Amygdala (tissue), 56 donors: ENCODE data around the gene DEAF1.
"Not testable (repeated sequence)": the region's sequence is repeated elsewhere in the genome, so short reads cannot be mapped to it uniquely, and the experiment has no call there.

Source experiments
- DNase-seq, 56 donors: peaks; one replicate each; lab custom pipeline; 2025; lab: John Stamatoyannopoulos, UW

The DEAF1 gene

DNA sequence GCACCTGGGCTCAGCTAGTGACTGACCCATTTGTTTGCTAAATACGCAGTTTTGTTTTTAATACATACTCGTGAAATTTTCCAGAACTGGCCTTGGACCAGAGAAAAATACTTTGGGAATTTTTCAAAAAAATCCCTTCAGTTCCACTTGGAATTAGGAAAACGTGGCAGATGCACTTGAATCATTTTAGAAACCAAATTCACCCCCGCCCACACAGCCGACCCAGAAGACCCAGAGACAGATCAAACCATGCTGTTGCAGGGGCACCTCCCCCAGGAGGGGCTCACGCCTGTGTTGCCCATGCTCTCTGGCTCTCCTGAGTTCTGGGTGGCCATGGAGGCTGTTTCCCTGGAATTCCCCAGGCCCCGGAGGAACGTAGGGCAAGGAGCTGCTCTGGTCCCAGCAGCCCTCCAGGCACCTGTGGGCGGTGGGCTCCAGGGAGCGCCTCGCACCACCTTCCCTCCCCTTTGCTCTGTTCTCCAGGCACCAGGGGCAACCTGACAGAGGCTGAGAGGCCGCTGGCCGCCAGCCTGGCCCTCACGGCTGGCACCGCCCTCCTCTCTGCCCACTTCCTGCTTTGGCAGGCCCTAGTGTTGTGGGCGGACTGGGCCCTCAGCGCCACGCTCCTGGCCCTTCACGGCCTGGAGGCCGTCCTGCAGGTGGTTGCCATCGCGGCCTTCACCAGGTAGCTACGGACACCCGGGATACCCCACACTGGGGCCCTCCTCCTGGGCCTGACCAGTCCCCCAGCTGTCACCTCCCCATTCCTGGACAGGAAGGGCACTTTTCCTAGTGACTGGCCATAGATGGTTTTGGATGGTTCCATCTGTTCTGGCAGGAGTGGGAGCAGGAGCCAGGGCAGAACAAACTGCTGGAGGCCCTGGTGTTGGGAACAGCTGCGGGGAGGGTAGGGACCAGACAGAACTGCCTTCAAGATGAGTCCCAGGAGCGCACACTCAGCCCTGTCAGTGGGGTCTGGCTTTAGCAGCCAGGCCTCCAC, 7.7 kb upstream of the DEAF1 start:
- peak in 10 of 56 donors; percentile 17 to 54 (median 45) for DNase-seq

GRCh38 chr11:701741-702461, 6.9 kb upstream of the DEAF1 start:
- no peak for DNase-seq

GRCh38 chr11:699753-700152, 4.7 kb upstream of the DEAF1 start:
- DNase-seq: no peak

DNA sequence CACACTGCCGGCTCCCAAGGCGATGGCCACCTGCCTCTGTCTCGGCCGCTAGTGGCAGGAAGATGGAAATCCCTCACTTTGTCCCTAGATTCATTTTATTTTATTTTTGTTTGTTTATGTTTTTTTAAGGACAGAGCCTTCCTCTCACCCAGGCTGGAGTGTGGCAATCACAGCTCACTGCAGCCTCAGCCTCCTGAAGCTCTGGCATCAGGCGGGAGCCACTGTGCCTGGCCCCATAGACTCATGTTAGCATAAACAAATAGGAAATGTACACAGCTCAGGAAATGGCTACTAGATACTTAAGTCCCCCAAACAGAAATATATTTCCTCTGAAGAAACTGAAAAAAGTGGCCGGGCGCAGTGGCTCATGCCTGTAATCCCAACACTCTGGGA, 4.1 kb upstream of the DEAF1 start:
- DNase-seq: no peak

DNA sequence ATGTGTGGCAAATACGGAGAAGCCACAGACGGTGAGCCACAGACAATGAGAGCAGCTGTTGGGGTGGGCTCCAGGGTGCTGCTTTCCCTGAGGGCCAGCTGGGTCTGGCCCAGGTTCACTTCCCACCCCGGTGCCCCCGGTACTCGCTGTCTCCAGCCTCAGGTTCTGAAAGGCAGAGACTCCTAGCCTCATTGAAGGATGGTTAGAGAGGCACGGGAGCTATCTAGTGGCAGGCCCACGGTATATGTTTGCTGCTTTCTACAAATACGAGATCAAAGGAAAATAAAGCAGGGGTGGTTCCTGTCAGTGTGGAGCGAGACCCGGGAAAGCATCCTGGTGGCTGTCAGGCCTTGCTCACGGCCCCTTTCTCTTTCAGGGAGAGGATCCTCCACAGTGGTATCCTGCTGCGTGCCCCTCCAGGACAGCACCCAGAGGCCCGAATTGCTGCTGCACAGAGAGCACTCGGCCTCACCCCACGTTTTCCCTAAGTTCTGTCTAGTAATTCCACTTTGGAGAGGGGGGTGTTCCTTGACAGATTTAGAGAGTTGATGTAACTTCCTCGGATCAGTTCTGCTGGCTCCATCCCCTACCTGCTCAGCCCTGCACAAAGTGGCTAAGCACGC, 3.6 kb upstream of the DEAF1 start:
- DNase-seq: no peak

DNA sequence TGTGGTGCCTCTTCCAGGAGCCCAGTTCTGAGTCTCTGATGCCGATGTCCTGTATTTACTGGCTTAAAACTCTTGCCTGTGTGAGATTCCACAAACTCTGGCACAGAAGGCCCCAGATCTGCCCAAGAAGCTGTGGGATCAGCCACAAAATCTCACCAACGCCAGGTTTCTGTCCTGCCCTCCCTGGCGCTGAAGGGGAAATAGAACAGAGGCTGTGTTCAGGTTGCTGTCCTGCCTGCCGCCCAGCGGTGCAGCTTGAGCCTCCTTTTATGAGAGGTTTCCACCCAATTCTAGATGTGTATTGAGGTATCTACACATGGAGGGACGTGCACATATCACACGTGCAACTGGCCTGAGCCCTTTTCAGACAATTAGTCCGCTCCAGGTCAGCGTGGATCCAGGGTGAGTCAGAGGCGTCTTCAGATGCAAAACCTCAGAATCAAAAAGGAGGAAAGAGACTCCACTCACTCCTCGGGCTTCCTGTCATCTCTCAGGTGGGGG, 2.8 kb upstream of the DEAF1 start:
- no peak for DNase-seq

DNA sequence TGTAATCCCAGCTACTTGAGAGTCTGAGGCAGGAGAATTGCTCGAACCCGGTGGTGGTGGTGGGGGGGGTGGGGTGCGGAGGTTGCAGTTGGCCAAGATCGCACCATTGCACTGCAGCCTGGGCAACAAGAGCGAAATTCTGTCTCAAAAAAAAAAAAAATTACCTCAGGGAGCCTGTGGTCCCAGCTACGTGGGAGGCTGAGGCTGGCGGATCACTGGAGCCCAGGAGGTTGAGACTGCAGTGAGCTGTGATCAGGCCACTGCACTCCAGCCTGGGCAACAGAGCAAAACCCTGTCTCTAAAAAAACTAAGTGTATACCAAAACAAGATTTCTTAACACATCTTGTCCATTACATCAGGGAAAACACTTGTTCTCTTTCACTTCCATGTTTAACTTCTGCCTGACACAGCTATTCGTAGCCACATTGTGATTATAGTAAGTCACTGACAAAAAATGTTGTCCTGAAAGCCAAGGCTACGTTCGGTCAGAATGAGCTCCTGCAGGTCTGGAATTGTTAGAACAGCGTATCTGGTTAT, 2.0 kb upstream of the DEAF1 start:
- no peak for DNase-seq

- DNase-seq: peak; percentile 76 to 99 (median 95)
These were observed 671 bp upstream of the DEAF1 start, which contains the start of gene TMEM80 for GRCh38 chr11:695538-696248. Gene TMEM80, plus strand, starts transcription at chr11:695816. Its CDS starts 12 bp downstream, at chr11:695828.

DNA sequence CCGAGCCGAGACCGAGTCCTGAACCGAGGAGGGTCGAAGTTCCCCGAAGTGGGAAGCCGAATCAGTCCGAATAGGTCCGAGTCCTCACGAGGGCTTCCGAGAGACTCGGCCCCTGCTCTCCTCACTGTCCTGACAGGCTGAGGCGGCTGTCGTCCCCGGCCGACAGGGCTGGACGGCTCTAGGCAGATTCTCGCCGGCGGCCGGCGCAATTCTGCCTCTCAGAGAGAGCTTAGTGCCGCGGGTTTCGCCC, 191 bp upstream of the DEAF1 start:
- DNase-seq: no peak

DNA sequence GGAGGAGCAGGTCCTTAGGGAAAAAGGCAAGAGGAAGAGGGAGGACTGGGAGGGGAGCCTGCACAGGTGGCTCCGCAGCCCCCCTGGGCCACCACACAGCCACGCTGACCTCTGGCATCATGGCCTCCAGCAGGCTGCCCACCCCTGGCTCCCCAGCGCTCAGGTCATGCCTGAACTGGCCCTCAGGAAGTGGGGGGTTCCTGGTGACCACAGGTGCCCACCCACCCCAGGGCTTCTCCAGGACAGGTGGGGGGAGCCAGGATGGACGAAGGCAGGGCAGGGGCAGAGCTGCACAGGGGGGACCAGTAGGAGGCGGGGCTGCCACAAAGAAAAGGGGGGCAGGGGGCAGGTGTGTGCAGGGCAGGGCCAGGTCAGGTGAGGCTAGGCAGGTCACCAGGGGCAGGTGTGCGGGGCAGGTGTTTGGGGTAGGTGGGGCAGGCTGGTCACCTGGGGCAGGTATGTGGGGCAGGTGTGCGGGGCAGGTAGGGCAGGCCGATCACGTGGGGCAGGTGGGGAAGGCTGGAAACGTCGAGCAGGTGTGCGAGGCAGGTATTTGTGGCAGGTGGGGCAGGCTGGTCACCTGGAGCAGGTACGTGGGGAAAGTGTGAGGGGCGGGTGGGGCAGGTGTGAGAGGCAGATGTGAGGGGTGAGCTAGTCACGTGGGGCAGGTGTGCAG, 997 bp downstream of the DEAF1 start:
- no peak for DNase-seq

DNA sequence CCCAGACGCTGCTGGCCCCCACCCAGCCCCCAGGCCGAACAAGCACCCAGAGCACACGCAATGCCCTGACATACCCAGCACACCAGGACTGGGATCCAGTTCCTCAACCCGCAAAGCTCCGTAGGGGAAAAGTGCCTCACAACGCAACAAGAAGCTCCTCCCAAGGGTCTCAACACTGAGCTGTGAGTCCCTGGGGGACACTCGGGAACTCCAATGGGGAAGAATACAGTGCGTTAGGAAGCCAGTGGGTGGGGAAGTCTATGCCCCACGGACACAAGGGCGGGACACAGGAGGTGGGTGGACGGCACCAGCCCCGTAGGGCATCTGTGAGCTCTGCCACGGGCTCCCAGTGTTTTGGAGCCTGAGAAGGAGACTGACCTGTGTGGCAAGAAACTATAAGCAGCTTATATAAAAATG, 1.6 kb downstream of the DEAF1 start:
- DNase-seq: no peak

- no peak for DNase-seq
These were observed 2.1 kb downstream of the DEAF1 start for GRCh38 chr11:692824-693414.

- DNase-seq: no peak
These were observed 3.1 kb downstream of the DEAF1 start for GRCh38 chr11:691710-692590.

DNA sequence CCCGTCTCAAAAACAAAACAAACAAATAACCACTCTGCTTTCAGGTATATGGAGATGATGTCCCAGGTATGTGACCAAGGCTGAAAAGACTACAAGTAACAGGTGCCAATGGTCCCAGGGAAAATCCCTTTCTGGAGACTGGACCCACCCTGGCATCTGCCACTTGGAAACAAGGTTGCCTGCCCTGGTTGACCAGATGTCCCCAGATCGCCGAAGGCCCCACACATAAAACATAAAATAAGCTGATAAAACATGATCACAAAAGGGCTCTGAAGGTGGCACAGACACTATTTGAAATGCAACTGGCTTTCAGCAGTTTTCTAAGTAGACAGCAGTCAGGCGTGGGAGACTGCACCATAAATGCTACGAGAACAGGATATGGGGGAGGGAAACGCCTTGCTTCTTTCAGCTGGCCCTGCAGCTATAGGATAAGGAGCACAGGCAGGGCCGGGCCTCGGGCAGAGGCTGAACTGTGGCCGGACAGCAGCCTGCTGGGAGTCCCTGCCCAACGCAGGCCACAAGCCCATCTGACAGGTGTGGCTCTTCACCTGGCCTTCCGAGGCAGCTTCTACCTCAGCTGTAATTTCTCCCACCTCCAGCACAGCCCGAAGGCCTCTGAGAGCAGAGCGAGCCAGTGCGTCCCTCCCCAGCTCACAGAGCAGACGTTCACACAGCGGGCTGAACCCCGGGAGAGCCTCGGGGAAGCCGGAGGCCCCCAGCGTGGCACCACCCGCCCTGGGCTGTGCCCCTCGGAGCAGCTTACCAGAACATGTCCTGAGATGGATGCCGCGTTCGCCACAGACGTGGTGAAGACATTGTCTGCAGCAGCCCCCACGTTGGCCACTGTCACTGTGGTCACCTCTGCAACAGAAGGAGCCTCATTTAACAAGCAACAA, 4.0 kb downstream of the DEAF1 start:
- peak in 4 of 56 donors; percentile 12 to 32 (median 22) for DNase-seq

GRCh38 chr11:690244-690643, 4.8 kb downstream of the DEAF1 start:
- DNase-seq: not testable (repeated sequence)

- DNase-seq: no peak
These were observed 5.4 kb downstream of the DEAF1 start for GRCh38 chr11:689625-690024.

GRCh38 chr11:688681-689080, 6.3 kb downstream of the DEAF1 start:
- DNase-seq: no peak
